GM20431 (cell line): ENCODE results near the gene SASH1.

Experiments
- in situ Hi-C: fragments of 300-500 bp; cut with MseI, MboI; formaldehyde crosslinking; loops from one replicate; pipeline ENCODE4 v1.15.0; 2020; ENCODE audit warnings: low sequenced_read_pairs; ENCODE audit not compliant: unreplicated experiment

Gene SASH1

GRCh38 chr6:148470606-148471465 lies 128.2 kb downstream of the SASH1 start:
- in situ Hi-C loops = loop anchor here (25.0 kb wide), 1 partner anchor 284 kb away; no protein-coding TSS in a partner anchor

DNA sequence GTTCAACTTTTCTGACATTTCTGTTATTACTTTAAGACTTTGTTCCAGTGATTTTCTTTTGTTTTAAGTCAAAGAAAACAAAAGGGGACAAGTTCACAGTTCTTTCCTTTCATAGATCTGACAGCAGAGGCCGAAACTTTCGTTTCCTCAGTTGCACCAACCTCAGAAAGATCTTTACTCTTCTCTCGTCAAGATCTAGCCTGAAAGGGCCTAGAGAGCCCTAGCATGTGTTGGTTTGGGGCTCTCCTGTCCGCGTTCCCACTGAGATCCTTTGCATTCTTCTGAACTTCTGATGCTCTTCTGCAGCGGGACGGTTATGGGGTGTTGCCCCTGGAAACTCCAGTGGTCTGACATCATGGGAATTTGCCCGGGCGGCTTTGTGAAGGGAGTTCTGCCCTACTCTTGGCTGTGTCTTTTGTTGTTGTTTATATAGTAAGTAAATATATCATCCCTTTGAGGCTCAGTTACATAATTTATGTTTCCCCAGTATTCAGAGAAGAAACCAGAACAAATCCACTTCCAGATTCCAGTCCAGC lies 129.1 kb downstream of the SASH1 start:
- in situ Hi-C loops = loop anchor here (25.0 kb wide), 1 partner anchor 284 kb away; no protein-coding TSS in a partner anchor

- in situ Hi-C loops = loop anchor here (25.0 kb wide), 1 partner anchor 285 kb away; no protein-coding TSS in a partner anchor
Measured at GRCh38 chr6:148472171-148473105, 129.8 kb downstream of the SASH1 start.

DNA sequence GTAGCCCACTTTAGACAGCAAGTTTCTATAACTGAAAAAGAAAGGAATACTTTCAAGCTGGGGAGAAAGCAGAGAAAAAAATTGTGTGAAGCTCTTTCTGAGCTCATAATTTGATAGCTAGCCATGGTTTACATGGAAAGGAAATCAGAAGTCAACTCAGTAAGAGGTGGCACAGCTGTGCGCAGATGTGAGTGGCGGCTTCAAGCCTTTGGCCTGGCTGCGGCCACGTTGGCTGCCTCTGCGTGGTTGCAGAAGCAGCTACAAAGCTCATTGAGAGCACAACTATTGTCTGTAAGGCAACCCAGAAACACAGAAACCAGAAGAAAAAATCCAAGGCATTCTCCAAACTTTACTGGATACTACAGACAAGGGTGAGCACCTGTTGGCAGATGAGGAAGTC lies 136.9 kb downstream of the SASH1 start:
- in situ Hi-C loops = no loop called here

GRCh38 chr6:148487461-148487860 lies 144.8 kb downstream of the SASH1 start:
- in situ Hi-C loops = no loop called here

GRCh38 chr6:148491638-148492251 lies 149.1 kb downstream of the SASH1 start:
- in situ Hi-C loops = no loop called here

GRCh38 chr6:148492654-148493290 lies 150.1 kb downstream of the SASH1 start:
- in situ Hi-C loops = no loop called here

- in situ Hi-C loops = no loop called here
Measured at GRCh38 chr6:148493424-148493823, 150.8 kb downstream of the SASH1 start.

- in situ Hi-C loops = no loop called here
Measured at GRCh38 chr6:148494226-148494625, 151.6 kb downstream of the SASH1 start.

DNA sequence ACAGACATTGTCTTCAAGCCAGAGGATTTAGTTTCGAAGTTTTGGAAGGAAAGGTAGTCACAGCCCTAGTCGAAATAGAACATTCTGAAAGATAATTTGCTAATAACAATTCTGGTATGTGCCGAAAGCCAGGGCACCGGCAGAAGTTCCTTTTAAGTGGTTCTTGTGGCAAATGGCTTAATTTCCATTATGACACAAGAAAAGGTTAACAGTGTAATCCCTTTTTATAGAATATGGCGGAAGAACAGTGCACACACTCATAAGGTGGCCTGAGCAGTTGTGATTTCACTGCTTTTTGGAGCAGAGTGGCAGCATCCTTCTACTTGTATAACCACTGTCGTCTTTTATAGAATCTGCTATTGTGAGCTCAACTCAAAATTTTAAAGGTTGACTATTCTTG lies 152.4 kb downstream of the SASH1 start:
- in situ Hi-C loops = no loop called here

DNA sequence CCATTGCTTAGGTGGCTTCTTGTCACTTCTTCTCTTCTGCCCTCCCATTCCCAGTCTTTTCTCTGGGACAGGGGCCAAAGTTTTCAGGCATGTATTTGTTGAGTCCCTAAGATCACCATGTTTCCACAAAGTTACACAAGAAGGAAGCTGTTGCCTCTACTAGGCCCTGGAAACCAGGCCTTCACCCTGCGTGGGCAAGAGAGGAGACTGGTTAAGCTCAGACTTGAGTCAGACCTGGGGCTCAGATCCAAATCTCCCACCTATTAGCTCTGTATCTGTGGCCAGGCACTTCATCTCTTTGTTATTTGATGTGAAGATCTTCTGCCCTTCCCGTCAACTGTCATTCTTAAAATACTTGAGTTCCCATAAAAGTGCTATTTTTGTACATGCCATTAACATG lies 154.6 kb downstream of the SASH1 start:
- in situ Hi-C loops = no loop called here

- in situ Hi-C loops = no loop called here
Measured at GRCh38 chr6:148497717-148498116, 155.1 kb downstream of the SASH1 start.

DNA sequence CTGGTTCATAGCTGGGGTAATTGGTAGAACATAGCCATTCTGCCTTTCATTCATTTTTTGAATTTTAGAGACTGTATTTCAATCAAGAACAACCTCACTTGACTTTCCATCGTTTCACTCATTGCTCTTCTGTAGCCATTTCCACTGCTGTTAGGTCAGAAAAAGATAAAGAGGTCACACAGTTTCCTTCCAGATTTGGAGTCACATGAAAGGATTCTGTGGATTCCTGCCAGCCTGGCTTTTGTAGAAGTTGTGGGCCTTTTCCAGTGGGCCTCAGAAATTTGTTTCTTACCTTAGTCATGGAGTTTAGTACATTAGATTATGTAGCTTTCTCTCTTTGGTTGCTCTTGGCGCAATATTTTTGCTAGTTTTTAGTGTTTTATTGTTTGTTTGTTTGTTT lies 157.8 kb downstream of the SASH1 start:
- in situ Hi-C loops = no loop called here

GRCh38 chr6:148501178-148501590 lies 158.5 kb downstream of the SASH1 start:
- in situ Hi-C loops = no loop called here

DNA sequence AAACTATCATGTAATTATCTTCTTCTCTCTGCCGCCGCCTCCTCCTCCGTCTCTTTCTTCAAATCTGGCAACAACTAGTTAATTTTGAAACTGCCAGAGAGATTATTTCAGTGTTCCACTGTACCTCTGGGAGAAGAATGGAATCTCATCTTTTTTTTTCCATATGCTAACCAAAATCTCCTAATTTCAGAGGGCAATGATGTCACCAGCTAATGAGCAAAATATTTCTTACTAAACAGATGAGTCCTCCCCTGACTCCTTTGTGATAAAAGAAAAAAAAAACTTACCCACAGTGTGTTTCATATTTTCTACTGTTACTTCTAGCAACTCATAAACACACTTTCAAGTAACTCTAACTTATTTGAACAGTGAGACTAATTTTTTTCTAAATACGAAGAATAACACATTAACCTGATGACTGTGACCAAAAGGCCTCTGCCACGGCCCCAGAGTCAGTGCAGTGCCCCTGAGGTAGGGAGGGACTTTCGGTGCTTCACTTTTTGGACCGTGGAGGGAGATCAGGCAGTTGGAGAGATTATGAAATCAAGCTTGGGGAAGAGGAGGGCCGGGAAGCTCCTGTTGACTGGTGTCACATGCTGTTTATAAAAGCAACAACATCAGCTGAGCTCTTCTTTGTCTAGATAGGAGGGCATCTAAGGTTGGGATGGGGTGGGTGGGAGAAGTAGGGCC lies 159.6 kb downstream of the SASH1 start:
- in situ Hi-C loops = no loop called here

DNA sequence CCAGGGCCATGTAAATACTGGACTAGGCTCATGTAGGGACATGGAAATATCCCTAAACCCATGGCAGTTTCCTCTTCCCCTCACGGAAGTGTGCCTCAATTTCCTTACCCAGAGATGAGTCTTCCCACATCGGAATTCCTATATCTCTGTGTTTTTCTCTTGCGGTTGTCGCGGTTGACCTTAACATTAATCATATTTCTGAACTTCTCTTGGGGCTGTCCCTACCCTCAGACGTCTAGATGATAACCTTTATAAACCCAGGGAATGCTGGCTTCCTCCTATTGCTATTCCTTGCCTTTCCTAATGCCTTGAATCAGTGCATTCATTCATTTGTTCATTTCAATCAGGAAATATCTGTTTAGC lies 160.1 kb downstream of the SASH1 start:
- in situ Hi-C loops = no loop called here

DNA sequence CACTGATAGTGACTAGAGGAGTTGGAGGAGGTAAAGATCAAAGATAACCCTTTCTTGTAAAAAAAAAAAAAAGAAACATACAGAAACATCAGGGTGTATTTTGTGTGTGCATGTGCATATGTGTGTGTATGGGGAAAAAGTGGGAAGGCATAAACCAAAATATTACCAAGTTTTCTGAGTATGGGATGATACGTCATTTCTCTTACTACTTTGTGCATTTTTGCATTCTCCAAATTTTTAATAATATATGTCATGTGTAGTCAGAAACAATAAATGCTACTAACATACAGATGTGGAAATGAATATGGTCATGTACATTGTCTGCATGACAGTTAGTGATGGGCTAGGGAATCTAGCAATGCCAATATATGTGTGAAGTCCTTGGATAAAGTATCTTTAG lies 161.1 kb downstream of the SASH1 start:
- in situ Hi-C loops = no loop called here

GRCh38 chr6:148507774-148508173 lies 165.1 kb downstream of the SASH1 start:
- in situ Hi-C loops = no loop called here

DNA sequence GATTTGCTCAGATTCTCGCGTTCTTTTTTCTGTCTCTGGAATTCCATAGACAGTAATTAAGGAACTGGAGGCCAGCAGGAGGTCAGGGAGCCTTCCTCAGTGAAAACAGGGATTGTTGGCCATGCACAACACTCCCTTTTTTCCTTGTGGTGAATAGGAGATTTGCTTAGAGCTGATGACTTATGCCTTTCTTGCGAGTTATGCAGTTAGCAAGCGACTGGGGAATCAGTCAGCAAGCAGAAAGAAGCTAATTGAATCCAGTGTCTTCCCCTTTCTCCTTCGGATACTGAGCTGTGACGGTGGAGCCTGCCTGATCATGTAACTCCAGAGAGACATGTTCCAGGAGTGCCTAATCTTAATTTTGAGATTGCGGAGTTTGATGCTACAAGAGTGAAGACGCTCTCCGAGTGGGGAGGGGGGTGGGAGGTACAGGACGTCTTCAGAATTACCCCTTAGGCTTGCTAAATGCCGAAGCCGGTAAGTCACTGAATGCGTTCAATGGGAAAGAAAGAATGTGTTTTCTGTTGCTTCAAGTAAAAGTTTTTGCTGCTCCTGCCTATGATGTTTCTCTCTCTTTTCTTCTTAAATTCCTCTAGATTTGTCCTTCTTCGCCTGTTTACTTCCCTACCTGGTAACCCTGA lies 165.9 kb downstream of the SASH1 start:
- in situ Hi-C loops = no loop called here
